Mucosa of descending colon (tissue), 3 donors: Measurements from ENCODE around the gene FBLL1. TPM values are rescaled to one million over a fixed set of nuclear protein-coding genes. Genes with fewer than 3 reads are reported as not detected.

Experiments
- microRNA-seq: library from miRNA; unstranded; fragments of <30 nt; microRNA quantifications from one replicate; pipeline ENCODE4, GENCODE V29; 2019
- total RNA-seq, 3 donors: library from RNA; stranded (reverse); fragmentation: NEBNext Ultra II Directional in 2 of 3; extraction: Animal tissue kit (Norgen Biotek cat#: 25700) in 2 of 3; gene quantifications; one replicate each; pipeline versions ENCODE4 v1.2.1 to v1.2.4, GENCODE V29; 2021 to 2023
- donor health status: DM: no; HTN: no; CAD: no; lungs with moderate emphysema.
- donor health status: DM: no; HTN: no; CAD: no.
- donor health status: DM: no; HTN: yes; CAD: no.

Gene FBLL1
- total RNA-seq, 3 donors from 2014 or later = 0.26 to 0.76 (median 0.51) TPM

Small RNA genes within 50 kb of the gene (microRNA-seq; reads per million reads assigned to microRNA genes)
- gene MIR103A1 (not detected), gene MIR103B1 (not detected)

Other genes starting within 250 kb of the FBLL1 start
- 10 to 100 TPM; 14.7 to 37.0 (median 17.2) TPM for gene WWC1, start 237.7 kb upstream of the FBLL1 start, total RNA-seq
- gene RARS1, start 42.8 kb upstream of the FBLL1 start, total RNA-seq = 10 to 100 TPM; 56.8 to 71.9 (median 63.7) TPM
- 100 to 1,000 TPM in 2 of 3 donors, 10 to 100 TPM in 1; 80.7 to 147 (median 125) TPM for gene PANK3, start 50.1 kb downstream of the FBLL1 start, total RNA-seq